Right lobe of liver (tissue), 4 donors: ENCODE data around the gene RASA4B.
"Not testable (repeated sequence)": the region's sequence is repeated elsewhere in the genome, so short reads cannot be mapped to it uniquely, and the experiment has no call there.

ENCODE experiments used
- CTCF ChIP-seq, 4 donors: fragments of 200-600 bp in 3 of 4; fragments of 450-650 bp in 1 of 4; IDR thresholded peaks; one replicate each; pipeline versions ENCODE4 v1.5.1 to v1.8.0; 2016 to 2022; ENCODE audit warnings: antibody characterized with exemption in 4 of 4, mild to moderate bottlenecking in 2 of 4
- POLR2A ChIP-seq: fragments of 450-650 bp; IDR thresholded peaks from one replicate; pipeline ENCODE4 v1.6.1; 2017; ENCODE audit warnings: antibody characterized with exemption, mild to moderate bottlenecking
- donor health status: DM: no; HTN: no; CAD: no.
- donor health status: DM: no; HTN: no; CAD: no.
- donor health status: DM: no; HTN: yes; CAD: no.

- not testable (repeated sequence) for TF ChIP-seq CTCF (IDR thresholded peaks at IDR 0.05); POLR2A
These were observed 10.5 kb upstream of the RASA4B start for GRCh38 chr7:102527822-102528793.
